T-helper 1 cell (primary cell): ENCODE data around the gene SCUBE1.

ENCODE experiments used
- DNase-seq, 5 donors: peaks; one replicate each; pipeline ENCODE4 v3.0.0-alpha.2; 2012 to 2020
- total RNA-seq, 4 donors: gene quantifications; one replicate each; lab custom pipeline; 2026; lab: John Stamatoyannopoulos, UW

The SCUBE1 gene
- 0 to 0.12 (median 0) reads per million in 4 donors for total RNA-seq

DNA sequence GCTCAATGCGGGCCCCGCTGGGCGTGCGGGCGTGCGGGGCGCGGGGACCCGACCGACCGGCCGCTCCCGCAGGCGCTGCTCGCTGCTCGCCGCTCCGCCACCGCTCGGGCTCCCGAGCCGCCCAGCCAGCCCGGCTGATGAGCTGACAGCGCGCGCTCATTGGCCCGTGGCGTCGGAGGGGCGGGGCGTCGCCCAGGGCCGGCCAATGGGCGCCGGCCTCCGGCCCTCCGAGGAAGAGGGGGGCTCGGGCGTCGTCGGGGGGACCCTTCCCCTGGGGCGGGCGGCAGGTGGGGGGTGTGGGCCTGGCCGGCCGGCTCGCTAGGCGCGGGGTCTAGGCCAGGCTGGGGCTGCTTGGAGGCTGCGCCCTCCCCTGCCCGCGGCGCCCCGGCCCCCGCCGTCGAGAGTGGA, at the start of gene SCUBE1:
SCUBE1 (minus strand) TSS at position 111 of the 408 bp plus-strand sequence. CDS start 111 bp downstream, outside the sequence.
- DNase-seq: peak in 4 of 5 donors; percentile 23 to 53 (median 29)

DNA sequence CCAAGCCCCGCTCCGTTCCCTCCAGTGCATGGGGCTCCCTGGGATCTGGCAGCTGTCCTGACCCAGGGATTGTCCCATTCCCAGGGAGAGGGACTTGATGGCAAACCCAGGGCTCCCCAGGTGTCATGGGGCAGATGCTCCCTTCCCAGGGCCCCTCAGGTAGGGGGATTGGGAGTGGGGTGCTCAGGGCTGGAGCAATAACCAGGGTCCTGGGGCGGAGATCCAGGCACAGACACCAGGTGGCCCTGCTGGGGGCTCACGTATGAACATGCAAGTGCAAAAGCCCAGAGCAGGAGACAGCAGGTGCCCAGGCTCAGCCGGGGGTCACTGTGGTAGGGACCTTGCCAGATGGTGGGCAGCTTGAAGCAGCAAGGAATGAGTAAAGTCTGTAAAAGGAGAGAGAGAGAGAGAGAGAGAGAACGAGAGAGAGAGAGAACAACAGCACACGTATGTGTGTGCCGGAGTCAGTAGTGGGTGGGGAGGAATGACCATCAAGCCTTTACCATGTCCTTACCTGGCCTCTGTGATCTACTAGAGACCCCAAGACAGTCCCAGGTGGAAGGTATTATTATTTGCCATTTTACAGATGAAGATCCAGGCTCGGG, 49.3 kb upstream of the SCUBE1 start:
- no peak for DNase-seq

DNA sequence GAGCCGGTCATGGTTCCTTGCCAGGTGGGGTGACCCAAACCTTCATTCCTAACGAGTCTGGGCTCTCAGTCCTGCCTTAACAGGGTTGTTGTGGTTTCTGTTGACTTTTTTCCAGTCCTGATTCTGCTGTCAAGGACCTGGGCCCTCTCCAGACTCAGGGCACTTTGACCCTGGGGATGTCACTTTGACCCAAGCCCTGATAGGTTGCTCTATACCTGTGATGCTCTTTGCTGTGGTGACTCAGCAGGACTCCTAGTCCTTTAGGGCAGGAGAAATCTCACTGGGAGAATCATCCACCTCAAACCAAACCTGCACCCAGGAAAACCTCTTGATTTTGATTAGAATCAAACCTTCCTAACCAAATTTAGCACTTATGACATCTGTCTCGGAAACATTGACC, 48.1 kb upstream of the SCUBE1 start:
- DNase-seq: no peak

DNA sequence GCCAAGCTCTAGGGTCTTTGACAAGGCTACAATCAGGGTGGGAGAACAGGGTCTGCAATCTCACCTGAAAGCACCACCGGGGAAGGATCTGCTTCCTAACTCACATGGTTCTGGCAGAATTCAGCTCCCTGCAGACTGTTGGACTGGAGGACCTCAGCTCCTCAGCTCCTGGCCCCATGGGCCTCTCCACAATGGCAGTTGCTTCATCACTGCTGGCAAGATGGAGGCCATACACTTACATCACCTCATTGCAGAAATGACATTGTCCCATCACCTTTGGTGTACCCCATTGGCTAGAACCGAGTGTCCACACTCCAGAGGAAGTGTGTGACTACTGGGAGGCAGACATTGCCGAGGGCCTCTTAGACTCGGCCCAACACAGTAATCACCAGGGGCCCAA, 47.7 kb upstream of the SCUBE1 start:
- DNase-seq: no peak

DNA sequence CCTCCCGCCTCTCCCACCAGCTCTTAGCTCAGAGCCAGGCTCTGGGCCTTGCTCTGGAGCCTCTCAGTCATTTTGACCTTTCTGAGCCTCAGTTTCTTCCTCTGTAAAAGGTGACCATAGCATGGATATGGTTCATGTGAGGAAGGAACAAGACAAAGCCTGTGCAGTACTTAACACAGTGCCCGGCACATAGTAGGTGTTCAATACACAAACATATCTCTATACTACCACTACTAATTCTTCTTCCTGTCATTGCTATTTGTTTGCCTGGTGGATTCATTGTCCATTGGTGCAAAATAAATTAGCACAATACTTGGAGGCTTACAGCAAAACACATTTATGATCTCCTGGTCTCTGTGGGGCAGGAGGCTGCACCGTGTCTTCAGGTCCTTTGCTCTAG, 47.0 kb upstream of the SCUBE1 start:
- no peak for DNase-seq

DNA sequence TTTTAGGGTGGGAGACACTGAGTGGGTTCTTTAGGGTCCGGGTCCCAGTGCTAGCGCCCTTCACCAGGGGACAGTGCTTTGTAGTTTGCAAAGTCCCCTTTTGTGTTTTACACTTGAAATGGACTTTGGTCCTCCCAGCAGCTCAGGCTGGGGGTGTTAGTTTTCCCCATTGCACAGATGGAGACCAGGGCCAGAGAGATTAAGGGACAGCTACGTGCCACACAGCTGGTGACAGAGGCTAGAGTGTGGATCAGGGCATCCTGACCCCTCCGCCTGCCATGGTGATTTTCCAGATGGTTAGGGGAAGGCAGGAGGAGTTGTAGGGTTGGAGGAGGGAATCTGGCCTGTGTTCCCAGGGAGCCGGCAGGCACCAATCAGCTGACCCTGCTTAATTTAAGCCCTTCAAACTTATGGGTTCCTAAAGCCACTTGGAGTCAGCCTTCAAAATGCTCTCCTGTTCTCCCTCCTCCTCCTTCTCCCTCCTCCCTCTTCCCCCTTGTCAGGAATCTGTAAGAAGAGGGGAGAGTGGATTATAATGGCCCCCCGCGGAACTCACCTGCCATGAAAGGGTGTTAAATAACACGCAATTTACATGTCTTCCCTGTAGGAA, 46.2 kb upstream of the SCUBE1 start:
- no peak for DNase-seq

DNA sequence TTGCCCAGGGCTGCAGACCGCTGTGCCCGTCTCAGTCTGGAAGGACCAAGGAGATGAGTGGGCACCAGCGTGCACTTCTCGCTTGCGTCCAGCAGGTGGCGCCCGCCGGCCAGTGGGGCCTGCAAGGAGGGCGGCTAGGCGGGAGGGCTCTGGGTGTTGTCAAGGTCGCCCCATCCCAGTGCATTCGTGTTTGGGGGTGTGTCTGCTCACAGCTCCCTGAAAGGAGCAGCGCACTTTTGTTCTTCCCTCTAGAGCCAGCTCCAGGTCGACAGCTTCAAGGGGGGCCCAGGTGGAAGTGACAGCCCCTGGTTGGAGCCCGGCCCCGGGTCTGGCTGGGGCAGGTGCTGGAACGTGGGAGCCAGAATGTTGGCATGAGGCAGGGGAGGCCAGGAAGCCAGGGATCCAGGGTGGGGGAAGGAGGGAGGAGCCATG, 45.3 kb upstream of the SCUBE1 start:
- DNase-seq: peak; percentile 46 to 59 (median 49)

DNA sequence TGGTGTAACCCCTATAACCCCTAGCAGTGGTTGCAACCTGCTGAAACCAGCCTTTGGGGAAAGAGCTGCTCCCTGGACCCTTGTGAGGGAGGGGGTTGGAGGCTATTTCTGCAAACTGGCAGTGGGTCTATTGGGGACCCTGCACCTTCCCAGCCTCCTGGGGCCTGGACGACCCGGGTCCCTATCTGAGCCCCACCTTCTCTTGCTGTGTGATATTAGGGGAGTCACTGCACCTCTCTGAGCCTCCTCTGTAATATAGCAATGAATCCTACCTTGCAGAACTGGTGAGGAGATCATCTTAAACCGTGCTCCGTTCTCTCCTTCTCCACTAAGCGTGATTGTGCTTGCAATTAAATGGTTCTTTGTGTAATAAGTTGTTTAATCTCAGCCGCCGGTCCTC, 44.6 kb upstream of the SCUBE1 start:
- no peak for DNase-seq

DNA sequence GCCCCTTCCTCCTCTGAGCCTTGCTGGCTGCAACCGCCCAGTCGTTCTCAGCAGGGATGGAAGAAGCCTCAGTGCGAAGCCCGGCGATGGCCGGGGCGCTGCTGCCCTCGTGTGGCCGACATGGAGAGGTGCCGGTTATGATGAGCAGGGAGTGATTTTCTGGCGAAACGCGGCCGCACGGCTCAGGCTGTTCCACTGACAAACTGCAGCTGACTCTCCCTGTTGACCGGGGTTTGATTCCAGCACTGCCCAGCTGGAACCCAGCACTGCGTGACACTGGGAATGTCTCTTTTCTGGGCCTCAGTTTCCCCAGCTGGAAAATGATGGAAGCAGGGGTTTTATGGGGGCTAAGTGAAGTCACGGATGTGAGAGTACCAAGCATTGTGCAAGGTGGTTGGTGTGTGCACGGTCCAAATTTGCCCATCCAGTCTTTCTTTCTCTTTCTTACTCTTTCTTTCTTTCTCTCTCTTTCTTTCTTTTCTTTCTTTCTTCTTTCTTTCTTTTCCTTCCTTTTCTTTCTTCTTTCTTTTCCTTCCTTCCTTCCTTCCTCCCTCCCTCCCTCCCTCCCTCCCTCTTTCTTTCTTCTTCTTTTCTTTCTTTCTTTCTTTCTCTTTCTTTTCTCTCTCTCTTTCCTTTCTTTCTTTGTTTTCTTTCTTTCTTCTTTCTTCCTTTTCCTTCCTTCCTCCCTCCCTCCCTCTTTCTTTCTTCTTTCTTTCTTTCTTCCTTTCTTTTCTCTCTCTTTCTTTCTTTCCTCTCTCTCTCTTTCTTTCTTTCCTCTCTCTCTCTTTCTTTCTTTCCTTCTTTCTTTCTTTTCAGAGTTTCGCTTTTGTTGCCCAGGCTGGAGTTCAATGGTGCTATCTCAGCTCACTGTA, 42.8 kb upstream of the SCUBE1 start:
- peak; percentile 41 to 73 (median 51) for DNase-seq

DNA sequence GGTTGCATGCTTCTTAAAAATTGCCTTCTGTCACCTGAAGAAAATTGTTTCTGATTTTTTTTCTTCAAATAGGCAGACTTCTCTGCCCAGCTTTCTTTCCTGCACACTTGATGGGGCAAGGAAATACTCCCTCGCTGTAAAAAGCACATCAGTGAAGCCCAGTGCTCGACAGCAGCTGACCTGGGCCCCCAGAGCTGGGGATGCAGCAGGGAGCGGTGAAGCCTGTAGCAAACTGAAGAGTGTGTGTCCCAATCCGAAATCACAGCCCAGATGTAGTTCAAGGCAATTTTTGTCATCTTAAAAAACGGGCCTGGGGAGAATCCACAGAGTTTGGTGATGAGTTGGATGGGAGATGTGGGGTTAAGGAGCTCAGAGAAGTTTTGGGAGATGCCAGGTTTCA, 41.7 kb upstream of the SCUBE1 start:
- no peak for DNase-seq

DNA sequence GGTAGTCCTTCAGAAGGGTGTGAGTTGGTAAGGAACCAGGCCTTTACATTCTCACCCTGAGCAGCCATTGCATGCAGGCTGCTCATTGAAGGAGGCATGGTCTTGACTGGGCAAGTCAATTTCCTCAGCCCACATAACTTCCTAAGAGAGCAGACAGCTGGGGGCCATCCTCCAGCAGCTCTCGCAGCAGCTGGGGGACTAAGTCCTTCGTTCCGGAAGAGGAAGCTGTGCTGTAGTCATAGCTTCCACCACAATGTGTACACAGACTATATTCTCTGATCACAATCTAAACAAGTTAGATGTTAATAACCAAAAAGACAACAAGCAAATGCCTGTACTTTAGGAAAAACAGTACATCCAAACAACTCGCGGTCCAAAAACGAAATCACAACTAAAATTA, 38.5 kb upstream of the SCUBE1 start:
- DNase-seq: peak in 1 of 5 donors; percentile 57

DNA sequence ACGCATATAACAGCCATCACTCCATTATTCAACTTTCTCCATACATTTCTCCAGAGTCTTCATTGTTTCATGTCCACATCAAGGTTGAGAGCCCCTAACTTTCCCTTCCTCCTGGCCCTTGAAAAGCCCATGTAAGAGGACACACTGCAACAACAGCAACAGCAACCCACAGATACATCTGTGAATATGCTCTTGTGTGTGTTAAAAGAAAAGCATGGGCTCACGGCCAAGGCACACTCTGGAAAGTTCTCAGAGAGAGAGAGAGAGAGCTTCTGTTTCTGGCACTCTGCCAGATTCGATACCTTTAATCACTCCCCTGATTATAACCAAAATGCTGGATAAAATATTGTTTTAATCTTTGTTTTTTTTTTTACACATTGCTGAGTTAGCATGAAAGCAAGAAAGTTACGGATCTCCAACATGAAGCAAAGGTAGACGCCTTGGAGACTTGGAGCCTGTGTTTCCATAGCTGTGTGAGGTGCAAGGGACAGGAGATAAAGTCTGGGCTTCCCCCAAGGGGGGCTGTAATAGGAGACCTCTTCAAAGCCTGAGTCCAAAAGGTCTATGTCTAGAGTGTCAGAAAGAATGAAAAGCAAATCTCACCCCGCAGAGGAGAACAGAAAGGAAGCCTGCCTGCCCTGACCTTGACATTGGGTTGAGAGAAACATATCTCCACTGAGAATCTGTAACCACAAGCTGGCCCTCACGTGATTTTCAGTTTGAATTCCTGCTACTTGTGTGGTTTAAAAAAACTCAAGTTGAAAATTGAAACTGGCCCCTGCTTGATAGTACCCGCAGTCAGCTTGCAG, 34.9 kb upstream of the SCUBE1 start:
- peak in 1 of 5 donors; percentile 51 for DNase-seq

DNA sequence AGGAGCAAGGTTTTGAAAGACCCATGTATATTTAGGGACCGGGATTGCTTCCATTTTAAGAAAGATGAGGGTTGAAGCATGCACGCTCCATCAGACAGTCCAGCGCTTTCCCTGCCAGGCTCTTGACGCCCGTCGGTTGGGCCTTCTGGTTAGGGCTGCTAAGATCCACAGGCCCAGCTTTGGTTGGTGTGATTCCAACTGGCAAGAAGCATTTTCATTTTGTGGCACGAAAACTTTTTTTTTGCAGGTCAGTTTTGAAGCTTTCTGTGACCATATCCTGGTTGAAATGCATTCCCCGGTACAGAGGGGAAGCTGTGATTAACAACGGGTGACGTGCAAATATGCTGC, 34.4 kb upstream of the SCUBE1 start:
- no peak for DNase-seq

DNA sequence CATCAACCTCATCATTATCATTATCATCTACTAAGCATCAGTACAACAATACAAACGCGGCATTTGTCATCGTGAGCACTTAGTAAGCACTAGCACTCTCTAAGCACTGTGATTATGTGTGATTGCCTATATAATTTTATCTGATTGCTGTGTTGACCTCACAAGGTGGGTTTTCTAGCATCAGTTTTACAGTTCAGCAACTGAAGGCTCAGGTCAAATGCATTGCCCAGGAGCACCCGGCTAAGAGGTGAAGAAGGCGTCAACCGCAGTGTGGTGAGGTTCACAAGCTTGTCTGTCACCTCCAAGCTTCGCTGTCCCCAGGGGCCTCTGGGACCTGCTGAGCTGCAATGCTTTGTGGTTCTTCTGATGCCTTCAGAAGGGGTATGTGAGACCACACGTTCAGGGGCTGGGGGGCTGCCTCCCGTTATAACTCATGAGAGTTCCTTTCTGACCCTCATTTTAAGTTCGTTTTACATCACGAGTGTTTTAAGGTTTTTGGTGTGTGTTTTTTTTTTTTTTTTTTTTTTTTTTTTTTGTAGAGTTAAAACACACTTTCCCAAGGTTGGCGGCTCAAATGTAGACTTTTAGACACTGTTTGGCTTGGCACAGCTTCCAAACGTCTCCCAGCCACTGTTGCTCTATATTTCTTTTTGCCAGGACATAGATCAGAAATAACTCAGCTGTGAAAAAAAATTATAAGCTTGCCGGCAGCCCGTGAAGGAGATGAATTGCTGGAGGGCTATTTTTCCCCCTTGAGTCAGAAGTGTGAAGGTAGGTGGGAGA, 33.8 kb upstream of the SCUBE1 start:
- no peak for DNase-seq

DNA sequence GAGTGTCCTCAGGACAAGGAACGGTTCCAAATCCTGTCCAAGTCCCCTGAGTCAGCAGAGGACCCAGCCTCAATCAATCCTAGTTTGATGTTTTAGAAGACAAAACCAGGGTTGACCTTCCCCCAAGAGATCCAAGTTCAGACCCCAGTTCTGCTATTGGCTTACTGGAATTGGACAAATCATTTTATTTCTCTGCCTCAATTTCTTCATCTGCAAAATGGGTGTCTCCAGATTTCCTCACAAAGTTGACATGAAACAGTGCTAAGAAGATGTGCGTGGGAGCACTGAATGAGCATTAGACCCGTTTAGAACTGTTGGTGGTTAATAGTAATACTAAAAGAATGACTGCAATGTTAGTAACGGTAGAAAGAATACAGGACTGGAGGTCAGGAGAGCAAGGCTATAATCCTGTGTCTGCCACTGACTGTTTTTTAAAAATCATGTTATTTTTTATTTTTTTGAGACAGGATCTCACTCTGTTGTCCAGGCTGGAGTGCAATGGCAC, 32.8 kb upstream of the SCUBE1 start:
- DNase-seq: no peak

DNA sequence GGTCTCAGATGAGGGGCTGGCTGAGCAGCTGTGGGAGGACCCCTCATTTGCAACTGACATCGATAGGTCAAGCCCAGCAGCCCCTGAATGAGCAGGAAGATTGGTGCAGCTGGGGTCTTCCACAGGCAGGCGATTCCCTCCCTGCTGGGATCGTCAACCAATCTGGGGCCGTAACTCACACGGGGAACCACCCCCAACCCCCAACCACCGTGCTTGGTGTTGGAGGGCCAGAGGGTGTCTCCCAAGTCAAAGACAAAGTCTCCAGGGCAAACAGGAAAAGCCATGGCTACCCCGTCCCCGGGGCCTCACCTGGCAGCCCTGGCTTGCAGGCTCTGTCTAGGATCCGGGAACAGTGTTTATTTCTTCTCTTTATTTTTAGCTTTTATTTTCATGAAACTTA, 26.9 kb upstream of the SCUBE1 start:
- DNase-seq: no peak

DNA sequence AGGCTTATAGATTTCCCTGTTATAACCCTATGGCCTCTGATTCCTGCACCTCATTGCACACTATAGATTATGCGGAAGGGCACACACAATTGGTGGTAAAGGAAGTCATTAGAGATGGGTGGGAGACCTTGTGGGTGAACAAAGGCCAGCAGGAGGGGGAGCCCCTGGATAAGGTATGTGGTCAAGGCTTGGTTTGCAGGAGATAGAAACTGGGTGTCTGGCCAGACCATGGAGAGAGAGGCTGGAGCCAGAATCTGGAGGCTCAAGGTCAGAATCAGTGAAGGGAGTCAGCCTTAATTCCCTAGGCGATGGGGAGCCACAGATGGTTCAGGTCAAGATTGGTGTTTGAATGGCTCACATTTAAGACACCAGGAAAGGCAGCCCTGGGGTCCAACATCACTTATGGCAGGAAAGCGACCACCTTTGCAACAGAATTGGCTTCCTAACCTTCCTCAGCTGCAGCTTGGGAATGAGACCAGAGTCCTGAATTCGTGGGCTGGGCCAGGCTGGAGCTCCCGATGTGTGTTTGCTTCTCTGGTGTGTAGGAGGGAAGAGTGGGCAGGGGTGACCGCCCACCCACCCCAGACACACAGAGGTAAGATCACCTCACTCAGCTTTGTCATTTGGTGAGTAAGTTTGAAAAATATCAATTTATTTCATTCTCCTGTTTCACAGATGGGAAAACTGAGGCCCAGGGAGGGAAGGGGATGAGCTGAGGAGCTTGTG, 22.7 kb upstream of the SCUBE1 start:
- no peak for DNase-seq

DNA sequence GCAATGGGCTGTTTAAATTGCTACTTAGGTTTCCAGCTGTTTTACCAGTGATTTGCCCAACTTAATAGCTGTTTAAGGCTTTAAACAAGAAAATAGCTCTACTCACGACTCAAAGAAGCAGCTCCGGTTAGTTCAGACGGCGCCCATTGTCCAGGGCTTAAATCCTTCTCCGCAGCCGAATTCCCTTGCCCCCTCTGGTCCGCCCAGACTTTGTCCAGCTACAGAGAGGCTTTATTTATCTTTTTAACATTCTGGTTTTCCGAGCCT, 20.9 kb upstream of the SCUBE1 start:
- no peak for DNase-seq

DNA sequence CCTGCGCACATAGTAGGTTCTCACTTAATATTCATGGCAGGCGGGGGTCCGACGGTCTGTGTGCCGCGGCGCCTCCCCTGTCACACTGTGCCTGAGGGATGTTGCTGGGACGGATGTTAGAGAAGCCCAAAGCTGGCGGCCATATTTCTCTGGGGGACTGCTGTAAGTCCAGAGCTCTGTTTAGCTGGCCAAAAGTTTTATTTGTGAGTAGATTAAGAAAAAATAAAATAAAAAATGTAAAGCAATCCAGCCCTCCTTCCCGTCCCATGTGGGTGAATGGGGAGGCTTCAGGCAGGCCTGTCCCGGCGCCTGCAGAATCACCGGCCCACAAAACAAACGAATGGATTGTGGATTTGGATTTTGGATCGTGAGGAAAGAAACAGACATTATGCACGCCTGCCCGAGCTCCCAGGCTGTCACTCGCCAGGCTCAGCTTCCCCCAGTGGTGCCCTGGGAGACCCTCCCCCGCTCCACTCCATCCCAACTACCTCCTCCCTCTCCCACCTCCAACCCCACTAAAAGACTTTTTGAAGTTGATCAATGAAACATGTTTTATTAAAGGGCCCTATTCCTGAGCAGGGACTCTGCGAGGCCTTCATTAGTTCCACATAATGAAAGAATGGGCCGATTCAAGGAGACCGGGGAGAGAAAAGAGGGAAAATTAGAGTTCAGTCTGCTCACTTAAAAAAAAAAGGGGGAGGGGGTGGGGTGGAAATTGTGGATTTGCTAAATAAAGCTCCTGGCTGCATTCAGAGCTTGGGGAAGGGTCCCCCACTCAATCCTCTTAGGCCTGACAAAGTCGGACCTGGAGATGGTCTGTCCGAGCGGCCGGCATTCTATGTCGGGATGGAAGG, 20.4 kb upstream of the SCUBE1 start:
- DNase-seq: no peak

DNA sequence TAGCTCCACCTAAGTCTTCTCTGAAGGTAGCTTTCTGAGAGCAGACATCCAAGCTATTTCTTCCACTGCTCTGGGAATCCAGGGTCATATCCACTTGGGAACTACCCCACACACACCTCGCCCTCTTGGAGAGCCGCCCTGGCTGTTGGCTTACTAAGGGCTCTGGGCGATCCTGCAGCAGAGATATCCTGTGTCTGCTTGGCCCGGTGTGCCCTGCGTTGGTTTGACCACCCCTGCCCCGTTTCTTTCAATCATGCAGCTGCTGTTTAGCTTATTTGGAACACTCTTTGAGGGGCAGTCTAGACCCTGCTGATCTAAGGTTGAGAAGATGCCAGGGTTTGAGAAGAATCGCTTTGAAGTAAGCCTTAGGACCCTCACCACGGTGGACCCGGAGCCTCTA, 17.4 kb upstream of the SCUBE1 start:
- DNase-seq: no peak

DNA sequence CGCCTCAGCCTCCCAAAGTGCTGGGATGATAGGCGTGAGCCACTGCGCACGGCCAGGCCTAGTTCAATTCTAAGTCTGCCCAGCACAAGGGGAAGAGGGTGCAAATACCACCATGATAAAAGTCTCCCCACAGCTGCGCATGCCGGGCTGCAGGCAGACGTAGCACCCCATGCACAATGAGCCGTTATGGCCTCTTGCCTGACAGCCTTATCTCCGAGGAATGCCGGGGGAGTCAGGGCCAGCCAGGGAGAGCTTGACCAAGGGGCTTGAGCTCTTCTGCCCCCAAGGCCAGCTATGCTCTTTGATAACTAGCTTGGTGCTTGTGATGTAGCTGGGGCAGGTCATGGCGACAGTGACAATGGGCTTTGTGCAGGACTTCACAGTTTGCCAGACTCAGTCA, 13.7 kb upstream of the SCUBE1 start:
- no peak for DNase-seq
